ENCODE measurements around the gene XPA.

GRCh38 chr9:97625620-97626019 is 71.5 kb downstream of the XPA start:
- TF ChIP-seq TAF1 (IDR thresholded peaks at IDR 0.05; ENCODE audit: low read depth), result no peak
- no peak for TF ChIP-seq EP300 (IDR thresholded peaks at IDR 0.05; ENCODE audit: borderline replicate concordance)
- no peak for TF ChIP-seq RAD21 (IDR thresholded peaks at IDR 0.05; ENCODE audit: low read depth)
- no peak for TF ChIP-seq CEBPB (IDR thresholded peaks at IDR 0.05)
- TF ChIP-seq TEAD4 (IDR thresholded peaks at IDR 0.05), result no peak
- TF ChIP-seq REST (IDR thresholded peaks at IDR 0.05; ENCODE audit: low read depth), result no peak
